Measurements from ENCODE around the gene PLEKHG1. TPM values are rescaled to one million over a fixed set of nuclear protein-coding genes. Genes with fewer than 3 reads are reported as not detected.
A peak's percentile ranks its signal among the peaks of the same experiment; 100 is the strongest.

PLEKHG1 gene
- total RNA-seq, 4 donors from 2014 or later = 21.6 to 99.8 (median 49.1) TPM

DNA sequence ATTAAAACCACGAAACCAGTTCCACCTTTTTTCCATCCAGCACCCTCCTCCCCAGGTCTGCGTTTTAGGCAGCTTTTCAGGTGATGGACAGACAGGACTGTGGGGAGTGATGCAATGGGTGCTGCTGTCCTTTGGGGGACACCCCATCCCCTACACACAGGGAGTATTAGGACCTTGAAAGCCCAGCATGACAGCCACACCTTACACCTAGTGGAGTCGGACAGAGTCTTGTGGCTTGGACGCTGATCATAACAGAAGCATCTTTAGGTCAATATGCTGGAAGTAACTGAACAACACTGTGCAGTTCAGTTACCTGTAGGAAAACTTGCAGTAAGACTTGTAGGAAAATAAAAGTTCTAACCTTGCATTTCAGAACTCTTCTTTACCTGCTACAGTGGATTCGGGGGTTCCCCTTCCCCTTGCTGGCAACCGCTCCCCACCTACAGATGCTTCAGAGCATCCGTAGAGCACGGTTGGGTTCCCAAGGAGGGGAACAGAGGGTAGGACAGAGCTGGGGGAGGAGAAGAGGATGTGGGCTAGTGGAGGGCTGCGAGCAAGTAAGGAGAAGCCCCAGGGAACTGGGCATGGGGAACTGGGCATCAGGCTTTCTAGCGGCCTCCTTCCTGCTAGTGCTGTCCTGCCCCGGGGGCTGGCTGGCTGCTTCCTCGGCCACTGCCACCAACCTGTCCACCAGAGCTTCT is 31.7 kb downstream of the PLEKHG1 start:
- TF ChIP-seq, protein P1, sequence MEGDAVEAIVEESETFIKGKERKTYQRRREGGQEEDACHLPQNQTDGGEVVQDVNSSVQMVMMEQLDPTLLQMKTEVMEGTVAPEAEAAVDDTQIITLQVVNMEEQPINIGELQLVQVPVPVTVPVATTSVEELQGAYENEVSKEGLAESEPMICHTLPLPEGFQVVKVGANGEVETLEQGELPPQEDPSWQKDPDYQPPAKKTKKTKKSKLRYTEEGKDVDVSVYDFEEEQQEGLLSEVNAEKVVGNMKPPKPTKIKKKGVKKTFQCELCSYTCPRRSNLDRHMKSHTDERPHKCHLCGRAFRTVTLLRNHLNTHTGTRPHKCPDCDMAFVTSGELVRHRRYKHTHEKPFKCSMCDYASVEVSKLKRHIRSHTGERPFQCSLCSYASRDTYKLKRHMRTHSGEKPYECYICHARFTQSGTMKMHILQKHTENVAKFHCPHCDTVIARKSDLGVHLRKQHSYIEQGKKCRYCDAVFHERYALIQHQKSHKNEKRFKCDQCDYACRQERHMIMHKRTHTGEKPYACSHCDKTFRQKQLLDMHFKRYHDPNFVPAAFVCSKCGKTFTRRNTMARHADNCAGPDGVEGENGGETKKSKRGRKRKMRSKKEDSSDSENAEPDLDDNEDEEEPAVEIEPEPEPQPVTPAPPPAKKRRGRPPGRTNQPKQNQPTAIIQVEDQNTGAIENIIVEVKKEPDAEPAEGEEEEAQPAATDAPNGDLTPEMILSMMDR (IDR thresholded peaks at IDR 0.05) = no peak
- peak; percentile 11 for ATAC-seq (ENCODE audit: low FRiP score)
- DNase-seq (ENCODE audit: low spot score) = no peak

DNA sequence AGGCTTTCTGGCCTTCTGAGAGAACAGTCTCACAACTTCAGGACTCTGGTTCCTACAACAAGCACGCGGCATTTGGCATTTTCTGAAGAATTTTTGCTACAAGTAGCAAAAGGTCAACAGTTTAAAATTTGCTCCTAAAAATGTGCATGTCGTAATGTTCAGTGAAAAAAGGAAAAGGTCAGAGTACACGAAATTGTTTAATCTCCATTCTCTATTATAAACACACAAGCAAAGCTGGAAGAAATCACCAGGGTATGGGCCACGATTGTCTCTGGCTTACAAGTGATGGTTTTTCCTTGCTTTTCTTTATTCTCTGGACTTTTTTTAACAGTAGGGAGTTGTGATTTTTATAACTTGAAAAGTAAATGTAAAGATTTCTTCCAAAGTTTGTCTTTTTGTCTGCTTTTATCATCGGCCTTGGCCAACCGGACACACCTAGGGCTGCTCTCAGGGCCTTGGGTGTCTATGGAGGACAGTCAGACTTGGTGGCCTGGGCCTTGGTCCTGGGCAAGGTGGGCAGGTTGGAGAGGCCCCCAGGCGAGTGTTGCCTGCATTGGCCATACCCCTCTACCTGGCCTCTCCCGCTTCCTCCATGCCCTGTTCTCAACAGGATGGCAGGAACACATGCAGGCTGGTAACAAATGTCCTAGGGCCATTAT is 32.4 kb downstream of the PLEKHG1 start:
- no peak for ATAC-seq (ENCODE audit: low FRiP score)
- no peak for DNase-seq (ENCODE audit: low spot score)
- TF ChIP-seq, protein P1 (IDR thresholded peaks at IDR 0.05) = no peak

DNA sequence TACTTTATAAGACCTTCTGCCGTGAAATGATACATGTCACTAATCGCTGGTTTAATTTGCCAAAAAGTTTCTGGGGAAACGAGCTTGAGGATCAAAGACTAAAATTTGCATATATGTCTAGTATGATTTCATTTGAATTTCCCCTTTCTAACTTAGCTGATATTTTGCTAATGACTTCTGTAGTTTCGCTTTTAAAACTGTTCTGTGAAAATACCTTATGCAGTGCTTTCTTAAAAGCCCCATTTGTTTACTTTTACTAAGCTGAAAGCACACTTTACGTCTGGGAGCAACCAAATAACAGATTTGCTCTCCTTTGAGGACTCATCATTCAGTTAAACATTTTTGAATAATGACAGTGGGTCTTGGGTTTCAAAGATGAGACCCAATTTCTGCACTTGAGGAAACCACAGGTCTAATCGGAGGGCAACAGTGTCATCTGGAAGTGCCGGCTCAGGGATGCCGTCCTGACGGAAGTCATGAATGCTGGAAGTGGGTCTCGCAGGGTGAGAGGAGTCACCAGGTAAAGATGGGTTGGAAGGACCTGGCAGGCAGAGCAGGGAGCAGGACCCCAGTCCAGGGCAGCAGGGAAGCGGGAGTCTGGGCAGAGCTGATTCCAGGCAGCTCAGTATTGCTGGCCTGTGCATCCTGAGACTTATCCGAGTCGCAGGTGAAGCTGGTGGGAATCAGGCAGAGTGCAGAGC is 33.2 kb downstream of the PLEKHG1 start:
- ATAC-seq (ENCODE audit: low FRiP score) = no peak
- DNase-seq (ENCODE audit: low spot score) = no peak
- TF ChIP-seq, protein P1 (IDR thresholded peaks at IDR 0.05) = no peak

DNA sequence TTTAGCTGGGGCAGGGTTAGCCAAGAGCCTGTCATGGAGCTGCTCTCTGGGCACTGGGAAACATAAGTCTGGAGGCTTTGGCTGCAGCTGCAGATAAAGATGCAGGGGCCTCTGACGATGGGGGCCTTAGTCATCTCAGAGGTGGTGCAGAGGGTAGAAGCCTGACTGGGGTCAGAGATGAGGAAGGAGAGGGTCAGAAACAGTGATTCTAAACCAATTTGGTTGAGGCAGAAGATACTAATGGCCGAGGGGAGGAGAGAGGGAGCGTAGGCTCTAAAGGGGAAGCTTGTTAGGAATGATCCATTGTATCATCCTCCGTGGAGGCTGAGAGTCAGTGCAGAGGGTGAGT is 33.8 kb downstream of the PLEKHG1 start:
- DNase-seq (ENCODE audit: low spot score) (no peak), ATAC-seq (ENCODE audit: low FRiP score) (no peak)
- TF ChIP-seq, protein P1 (IDR thresholded peaks at IDR 0.05) = no peak

DNA sequence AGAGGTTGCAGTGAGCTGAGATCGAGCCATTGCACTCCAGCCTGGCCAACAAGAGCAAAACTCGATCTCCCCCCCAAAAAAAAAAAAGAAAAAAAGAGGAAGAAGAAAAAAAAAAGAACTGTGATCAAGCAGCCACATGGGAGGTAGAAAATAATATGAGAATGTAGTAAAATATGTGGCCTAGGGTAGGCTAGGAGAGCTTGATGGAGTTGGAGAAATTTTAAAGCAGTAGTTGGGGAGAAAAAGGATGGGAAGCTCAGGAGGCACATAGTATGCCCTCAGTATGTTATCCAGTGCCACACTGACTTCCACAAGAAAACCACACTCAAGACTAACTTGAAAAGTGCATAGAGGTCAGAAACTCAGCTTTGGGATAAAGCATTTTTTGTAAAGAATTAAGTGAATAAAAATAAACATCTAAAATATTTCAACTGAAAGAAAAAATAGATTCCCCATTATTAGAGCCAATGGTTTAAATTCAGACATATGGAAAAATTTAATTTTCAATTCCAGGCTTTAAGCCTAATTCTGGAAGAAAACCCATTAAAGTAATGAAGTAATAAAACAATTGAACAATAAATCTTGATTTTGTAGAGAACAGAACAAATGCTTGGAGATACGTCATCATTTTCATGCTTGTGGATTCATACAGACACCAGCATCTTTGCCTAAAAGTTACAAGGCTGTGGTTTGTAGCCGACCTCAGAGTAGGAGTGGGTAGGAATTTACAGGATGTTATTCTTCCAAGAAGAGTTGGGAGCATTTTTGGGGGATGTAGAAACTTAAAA is 34.7 kb downstream of the PLEKHG1 start:
- DNase-seq (ENCODE audit: low spot score) = no peak
- TF ChIP-seq, protein P1 (IDR thresholded peaks at IDR 0.05) = no peak
- ATAC-seq (ENCODE audit: low FRiP score) = no peak

DNA sequence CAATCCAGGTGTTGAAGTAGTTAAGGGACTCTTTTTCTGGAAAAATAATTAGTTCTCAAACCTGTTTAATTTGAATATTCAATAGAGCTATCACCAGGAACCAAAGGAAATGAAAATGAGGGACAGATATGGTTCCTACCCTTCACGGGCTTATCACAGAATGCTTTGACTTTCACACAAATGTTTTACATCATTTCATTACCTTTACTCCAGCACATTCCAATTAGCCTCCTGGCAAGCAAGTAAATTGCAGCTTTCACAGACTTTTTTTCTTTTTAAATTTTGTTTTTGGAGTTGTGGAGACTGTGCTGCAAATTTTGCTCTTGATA is 35.2 kb downstream of the PLEKHG1 start:
- no peak for DNase-seq (ENCODE audit: low spot score)
- TF ChIP-seq, protein P1 (IDR thresholded peaks at IDR 0.05) = no peak
- ATAC-seq (ENCODE audit: low FRiP score) = no peak
